Upper lobe of left lung (tissue), 4 donors: ENCODE measurements around the gene ALDH16A1.

ENCODE experiments used
- POLR2A ChIP-seq, 4 donors: fragments of 450-650 bp; IDR thresholded peaks; one replicate each; pipeline ENCODE4 v1.5.1; 2016 to 2017; ENCODE audit warnings: antibody characterized with exemption in 4 of 4, mild to moderate bottlenecking in 2 of 4
- POLR2AphosphoS5 ChIP-seq, 2 donors: sonication (generic); formaldehyde crosslinking; IDR thresholded peaks; one replicate each; pipeline ENCODE4 v1.5.1; 2017; ENCODE audit warnings: antibody characterized with exemption in 2 of 2
- TF ChIP-seq, protein P1 (sequence below), 6 experiments: fragments of 450-650 bp in 4 of 6; fragments of 200-600 bp in 2 of 6; sonication (generic) in 2 of 6; IDR thresholded peaks; one replicate each; pipeline ENCODE4 v1.5.1; 2016 to 2019; ENCODE audit warnings: antibody characterized with exemption in 6 of 6

GRCh38 chr19:49413348-49413747 is 39.7 kb upstream of the ALDH16A1 start:
- TF ChIP-seq, protein P1, sequence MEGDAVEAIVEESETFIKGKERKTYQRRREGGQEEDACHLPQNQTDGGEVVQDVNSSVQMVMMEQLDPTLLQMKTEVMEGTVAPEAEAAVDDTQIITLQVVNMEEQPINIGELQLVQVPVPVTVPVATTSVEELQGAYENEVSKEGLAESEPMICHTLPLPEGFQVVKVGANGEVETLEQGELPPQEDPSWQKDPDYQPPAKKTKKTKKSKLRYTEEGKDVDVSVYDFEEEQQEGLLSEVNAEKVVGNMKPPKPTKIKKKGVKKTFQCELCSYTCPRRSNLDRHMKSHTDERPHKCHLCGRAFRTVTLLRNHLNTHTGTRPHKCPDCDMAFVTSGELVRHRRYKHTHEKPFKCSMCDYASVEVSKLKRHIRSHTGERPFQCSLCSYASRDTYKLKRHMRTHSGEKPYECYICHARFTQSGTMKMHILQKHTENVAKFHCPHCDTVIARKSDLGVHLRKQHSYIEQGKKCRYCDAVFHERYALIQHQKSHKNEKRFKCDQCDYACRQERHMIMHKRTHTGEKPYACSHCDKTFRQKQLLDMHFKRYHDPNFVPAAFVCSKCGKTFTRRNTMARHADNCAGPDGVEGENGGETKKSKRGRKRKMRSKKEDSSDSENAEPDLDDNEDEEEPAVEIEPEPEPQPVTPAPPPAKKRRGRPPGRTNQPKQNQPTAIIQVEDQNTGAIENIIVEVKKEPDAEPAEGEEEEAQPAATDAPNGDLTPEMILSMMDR (IDR thresholded peaks at IDR 0.05), result no peak
- TF ChIP-seq POLR2AphosphoS5 (IDR thresholded peaks at IDR 0.05), result no peak
- no peak for TF ChIP-seq POLR2A (IDR thresholded peaks at IDR 0.05)
